Ecto neural progenitor cell (in vitro differentiated cells): ENCODE results near the gene RADIL.

Source experiments
- DNase-seq: peaks from one replicate; pipeline ENCODE4 v3.0.0-alpha.2; 2018; ENCODE audit warnings: low spot score

The RADIL gene

GRCh38 chr7:4792537-4793126, 90.9 kb downstream of the RADIL start:
- DNase-seq: peak; percentile 69

GRCh38 chr7:4791738-4792536, 91.6 kb downstream of the RADIL start:
- peak; percentile 93 for DNase-seq

- DNase-seq: no peak
Measured at GRCh38 chr7:4791101-4791737, 92.3 kb downstream of the RADIL start.

GRCh38 chr7:4790516-4790991, 93.0 kb downstream of the RADIL start:
- no peak for DNase-seq

- DNase-seq: no peak
Measured at GRCh38 chr7:4790078-4790465, 93.4 kb downstream of the RADIL start.

GRCh38 chr7:4789194-4790077, 94.1 kb downstream of the RADIL start:
- no peak for DNase-seq

GRCh38 chr7:4788627-4789189, 94.8 kb downstream of the RADIL start:
- DNase-seq: no peak

- no peak for DNase-seq
Measured at GRCh38 chr7:4787947-4788626, 95.4 kb downstream of the RADIL start.

GRCh38 chr7:4787541-4787940, 96.0 kb downstream of the RADIL start:
- DNase-seq: no peak

- no peak for DNase-seq
Measured at GRCh38 chr7:4786015-4786414, 97.5 kb downstream of the RADIL start.

GRCh38 chr7:4785371-4785770, 98.1 kb downstream of the RADIL start:
- DNase-seq: no peak

- DNase-seq: no peak
Measured at GRCh38 chr7:4784799-4785198, 98.7 kb downstream of the RADIL start.

- DNase-seq: no peak
Measured at GRCh38 chr7:4783762-4784351, 99.7 kb downstream of the RADIL start.

GRCh38 chr7:4783292-4783652, 100.2 kb downstream of the RADIL start:
- DNase-seq: no peak

- no peak for DNase-seq
Measured at GRCh38 chr7:4782333-4783291, 100.9 kb downstream of the RADIL start.

GRCh38 chr7:4781366-4782069, 102.0 kb downstream of the RADIL start:
- DNase-seq: no peak

GRCh38 chr7:4779118-4779517, 104.4 kb downstream of the RADIL start:
- DNase-seq: no peak

GRCh38 chr7:4775848-4776623, 107.5 kb downstream of the RADIL start:
- no peak for DNase-seq
